Gastrocnemius medialis (tissue), 4 donors: ENCODE measurements around the gene TAF1D. TPM values are rescaled to one million over a fixed set of nuclear protein-coding genes. Genes with fewer than 3 reads are reported as not detected.

Experiments used
- ATAC-seq, 2 donors: fragments of 150-250 bp; one replicate each; pipeline ENCODE4 v1.9.1; 2016
- DNase-seq, 2 donors: peaks; one replicate each; pipeline ENCODE4 v3.0.0-alpha.2; 2019
- H3K27ac ChIP-seq, 4 donors: fragments of 200-600 bp; sonication (generic); 1 replicate in 1 of 4; 2 replicates in 3 of 4; pipeline ENCODE4 v1.5.1; 2016 to 2018; ENCODE audit warnings: mild to moderate bottlenecking in 2 of 4, moderate library complexity in 1 of 4
- H3K27me3 ChIP-seq, 3 donors: fragments of 200-600 bp; sonication (generic) in 2 of 3; 1 replicate in 1 of 3; 2 replicates in 2 of 3; pipeline versions ENCODE4 v1.5.1 to v1.6.0; 2016 to 2019; ENCODE audit warnings: mild to moderate bottlenecking in 1 of 3, moderate library complexity in 1 of 3
- H3K36me3 ChIP-seq, 2 donors: fragments of 200-600 bp; sonication (generic) in 1 of 2; one replicate each; pipeline ENCODE4 v1.5.1; 2017 to 2018
- H3K4me1 ChIP-seq, 2 donors: fragments of 200-600 bp; sonication (generic) in 1 of 2; one replicate each; pipeline ENCODE4 v1.5.1; 2016 to 2017; ENCODE audit warnings: mild to moderate bottlenecking in 2 of 2
- H3K4me3 ChIP-seq, 4 donors: fragments of 200-600 bp; sonication (generic) in 3 of 4; 1 replicate in 1 of 4; 2 replicates in 3 of 4; pipeline ENCODE4 v1.5.1; 2016 to 2019; ENCODE audit warnings: mild to moderate bottlenecking in 2 of 4
- H3K9me3 ChIP-seq, 3 donors: fragments of 200-600 bp; sonication (generic) in 2 of 3; 1 replicate in 1 of 3; 2 replicates in 2 of 3; pipeline ENCODE4 v1.5.1; 2016 to 2019
- CTCF ChIP-seq, 5 experiments: fragments of 450-650 bp in 3 of 5; fragments of 200-600 bp in 2 of 5; sonication (generic) in 2 of 5; IDR thresholded peaks in 4 of 5; conservative IDR thresholded peaks in 1 of 5; 1 replicate in 4 of 5; 2 replicates in 1 of 5; pipeline ENCODE4 v1.5.1; 2016 to 2019; ENCODE audit warnings: antibody characterized with exemption in 5 of 5, mild to moderate bottlenecking in 3 of 5, moderate library complexity in 3 of 5
- POLR2A ChIP-seq, 2 donors: fragments of 450-650 bp; IDR thresholded peaks; one replicate each; pipeline ENCODE4 v1.6.1; 2017; ENCODE audit warnings: antibody characterized with exemption in 2 of 2, mild to moderate bottlenecking in 2 of 2, moderate library complexity in 2 of 2
- in situ Hi-C, 4 donors: fragments of 200-750 bp; cut with MboI; loops; one replicate each; pipeline versions ENCODE4 v1.15.0 to v1.8.0; 2017; ENCODE audit warnings: low sequenced_read_pairs in 4 of 4
- intact Hi-C: fragments of 100-400 bp; cut with DNase I; formaldehyde crosslinking; loops from one replicate; pipeline ENCODE4 v1.15.1; 2023; ENCODE audit warnings: low total_unique reads
- total RNA-seq, 4 donors: library from RNA; depleted of rRNA; stranded (reverse); fragments of >200 nt; gene quantifications; one replicate each; pipeline versions ENCODE4 v1.1.0 to v1.2.3, GENCODE V29; 2016

Gene TAF1D
- total RNA-seq, 4 donors from 2014 or later: 42.6 to 85.5 (median 55.0) TPM

- Histone ChIP-seq H3K36me3 (peaks cover 9 to 94% of the 10 kb centered on the region in 2 donors), H3K4me1 (peaks cover 0 to under 1% of the 10 kb centered on the region in 2 donors), H3K27me3 (no peaks in the 10 kb centered on the region), H3K4me3 (no peak overlapping the region), H3K9me3 (no peaks in the 10 kb centered on the region), H3K27ac (no peak overlapping the region)
- ATAC-seq (no peak), DNase-seq (no peak)
- intact Hi-C loops (no loop called here), in situ Hi-C loops (loop anchor here in 2 of 4 donors (10.0 to 25.0 kb wide), 2 partner anchors 46 to 757 kb away; partner anchors contain the start of genes ANKRD49 (in 1 of the 2) and MRE11 (in 1 of the 2))
- TF ChIP-seq POLR2A (IDR thresholded peaks at IDR 0.05): no peak
- TF ChIP-seq CTCF (IDR thresholded peaks at IDR 0.05 in 4 of 5, conservative IDR thresholded peaks at IDR 0.05 in 1 of 5): no peak
Measured at GRCh38 chr11:93730108-93731107, 10.9 kb downstream of the TAF1D start.

- peaks cover 5 to 85% of the 10 kb centered on the region in 2 donors for H3K36me3 ChIP-seq
- in situ Hi-C loops (loop anchor here in 1 of 4 donors (25.0 kb wide), 1 partner anchor 758 kb away; the partner anchor contains the start of genes ANKRD49 and MRE11), intact Hi-C loops (no loop called here)
- ATAC-seq: no peak
- no peak overlapping the region for H3K4me3 ChIP-seq
- no peaks in the 10 kb centered on the region for H3K9me3 ChIP-seq
- H3K27me3 ChIP-seq: no peaks in the 10 kb centered on the region
- no peak for DNase-seq
- H3K4me1 ChIP-seq: no peaks in the 10 kb centered on the region
- no peak overlapping the region for H3K27ac ChIP-seq
- TF ChIP-seq CTCF (IDR thresholded peaks at IDR 0.05 in 4 of 5, conservative IDR thresholded peaks at IDR 0.05 in 1 of 5) (no peak), POLR2A (IDR thresholded peaks at IDR 0.05) (no peak)
Measured at GRCh38 chr11:93729129-93729616, 12.1 kb downstream of the TAF1D start.

- Histone ChIP-seq H3K36me3 (peaks cover 5 to 81% of the 10 kb centered on the region in 2 donors), H3K27ac (no peak overlapping the region), H3K9me3 (no peaks in the 10 kb centered on the region), H3K4me3 (no peak overlapping the region), H3K4me1 (no peaks in the 10 kb centered on the region), H3K27me3 (no peaks in the 10 kb centered on the region)
- in situ Hi-C loops: loop anchor here in 1 of 4 donors (25.0 kb wide), 1 partner anchor 759 kb away; the partner anchor contains the start of genes ANKRD49 and MRE11
- DNase-seq: no peak
- TF ChIP-seq POLR2A (IDR thresholded peaks at IDR 0.05) (no peak), CTCF (IDR thresholded peaks at IDR 0.05 in 4 of 5, conservative IDR thresholded peaks at IDR 0.05 in 1 of 5) (no peak)
- ATAC-seq: no peak
- intact Hi-C loops: no loop called here
Measured at GRCh38 chr11:93728792-93729128, 12.5 kb downstream of the TAF1D start.

GRCh38 chr11:93727985-93728791, 13.1 kb downstream of the TAF1D start:
- peaks cover 5 to 77% of the 10 kb centered on the region in 2 donors for H3K36me3 ChIP-seq
- no peak overlapping the region for H3K4me3 ChIP-seq
- intact Hi-C loops: no loop called here
- no peaks in the 10 kb centered on the region for H3K27me3 ChIP-seq
- in situ Hi-C loops: loop anchor here in 1 of 4 donors (25.0 kb wide), 1 partner anchor 759 kb away; the partner anchor contains the start of genes ANKRD49 and MRE11
- H3K27ac ChIP-seq: peak overlapping the region in 1 of 4 donors; percentile 14
- no peaks in the 10 kb centered on the region for H3K4me1 ChIP-seq
- no peaks in the 10 kb centered on the region for H3K9me3 ChIP-seq
- peak in 1 of 2 donors; percentile 24 for ATAC-seq
- no peak for DNase-seq
- no peak for TF ChIP-seq CTCF (IDR thresholded peaks at IDR 0.05 in 4 of 5, conservative IDR thresholded peaks at IDR 0.05 in 1 of 5)
- no peak for TF ChIP-seq POLR2A (IDR thresholded peaks at IDR 0.05)
